C4-2B (cell line): ENCODE data around the gene ZC3H10.

ENCODE experiments used
- H3K27ac ChIP-seq: fragments of 450-650 bp; 2 replicates; pipeline ENCODE4 v1.5.1; 2017
- CTCF ChIP-seq: fragments of 450-650 bp; conservative IDR thresholded peaks from 2 replicates; pipeline ENCODE4 v1.5.1; 2017; ENCODE audit warnings: mild to moderate bottlenecking
- ZFX ChIP-seq: fragments of 450-650 bp; IDR thresholded peaks from 2 replicates; pipeline ENCODE4 v1.6.1; 2017

The ZC3H10 gene

GRCh38 chr12:56103066-56103711 lies 14.9 kb upstream of the ZC3H10 start:
- H3K27ac ChIP-seq: peak overlapping the region; percentile 97
- TF ChIP-seq ZFX: no peak
- TF ChIP-seq CTCF: no peak

- TF ChIP-seq CTCF (no peak), ZFX (no peak)
- H3K27ac ChIP-seq: peak overlapping the region; percentile 97
Measured at GRCh38 chr12:56103823-56104108, 14.3 kb upstream of the ZC3H10 start.

GRCh38 chr12:56104109-56104814 lies 13.8 kb upstream of the ZC3H10 start, which contains the start of gene PA2G4:
TSS of gene PA2G4 (plus strand) at chr12:56104559. CDS start at chr12:56104738, 179 bp downstream.
- TF ChIP-seq CTCF (no peak), ZFX (peak; percentile 72; the same call in 1 of the 2 replicates)
- peak within 1 kb of the TSS; percentile 97 for H3K27ac ChIP-seq

- H3K27ac ChIP-seq: peak overlapping the region; percentile 97
- peak; percentile 23; the same call in 1 of the 2 replicates for TF ChIP-seq ZFX
- TF ChIP-seq CTCF: no peak
Measured at GRCh38 chr12:56104815-56105608, 13.1 kb upstream of the ZC3H10 start.

DNA sequence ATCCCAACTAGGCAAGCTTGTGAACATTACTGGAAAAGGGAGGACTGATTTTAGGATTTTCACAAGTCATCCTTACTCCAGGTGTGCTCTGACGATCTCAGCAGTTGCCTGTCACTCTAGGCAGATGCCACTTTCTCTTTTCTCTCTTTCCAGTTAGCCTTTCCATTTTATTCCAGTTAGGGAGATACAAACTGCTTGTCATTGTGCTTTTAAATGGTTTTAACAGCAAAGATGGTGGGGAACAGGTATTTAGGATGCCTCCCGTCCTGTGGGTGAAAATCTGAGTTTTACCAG lies 12.5 kb upstream of the ZC3H10 start:
- TF ChIP-seq CTCF (no peak), ZFX (no peak)
- peak overlapping the region; percentile 97 for H3K27ac ChIP-seq

- no peak overlapping the region for H3K27ac ChIP-seq
- TF ChIP-seq ZFX (no peak), CTCF (no peak)
Measured at GRCh38 chr12:56107242-56107641, 10.8 kb upstream of the ZC3H10 start.

DNA sequence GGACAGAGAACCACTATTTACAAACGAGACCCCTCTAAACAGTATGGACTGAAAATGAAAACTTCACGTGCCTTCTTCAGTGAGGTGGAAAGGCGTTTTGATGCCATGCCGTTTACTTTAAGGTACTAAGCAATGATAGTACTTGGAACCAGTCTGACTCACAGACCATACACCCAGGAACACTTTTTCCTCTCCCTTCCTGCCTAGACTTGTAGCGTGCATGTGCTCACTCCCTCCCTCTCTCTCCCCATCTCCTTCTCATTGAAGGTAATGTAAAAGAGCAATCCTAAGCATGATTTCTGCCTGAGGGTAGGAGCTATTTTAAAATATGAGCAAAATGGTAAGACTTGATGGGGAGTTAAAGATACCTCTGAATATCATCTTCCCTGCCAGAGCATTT lies 7.5 kb upstream of the ZC3H10 start:
- H3K27ac ChIP-seq: no peak overlapping the region
- TF ChIP-seq CTCF: no peak
- TF ChIP-seq ZFX: no peak
